ENCODE data around the gene IGF2.

The IGF2 gene

DNA sequence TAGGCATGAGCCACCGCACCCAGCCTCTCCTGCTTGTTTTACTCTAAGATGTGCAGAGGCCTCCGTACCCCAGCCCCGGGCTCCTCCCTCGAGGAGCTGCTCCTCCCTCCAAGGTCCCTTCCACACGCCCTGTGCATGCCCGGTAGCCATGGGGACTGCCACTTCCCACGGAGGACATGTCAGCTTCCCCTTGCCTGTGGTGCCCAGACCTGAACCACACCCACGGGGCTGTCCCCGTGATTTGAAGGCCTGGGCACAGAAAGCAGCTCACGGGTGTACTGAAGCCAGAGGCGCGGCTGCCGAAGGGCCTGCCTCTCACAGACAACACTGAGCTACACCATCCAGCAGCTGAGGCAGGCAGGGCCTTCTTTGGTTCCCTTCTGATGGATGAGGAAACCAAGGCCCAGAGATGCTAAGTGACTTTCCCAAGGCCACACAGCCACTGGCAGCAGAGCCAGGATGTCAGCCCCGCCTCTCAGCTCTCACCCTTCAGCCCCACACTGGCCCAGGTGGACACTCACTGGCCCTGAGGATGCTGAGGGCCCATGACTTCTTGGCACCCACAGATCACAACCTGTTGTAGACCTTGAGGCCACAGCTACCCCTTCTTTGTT lies 14.5 kb upstream of the IGF2 start:
- DNase-seq, result no peak

DNA sequence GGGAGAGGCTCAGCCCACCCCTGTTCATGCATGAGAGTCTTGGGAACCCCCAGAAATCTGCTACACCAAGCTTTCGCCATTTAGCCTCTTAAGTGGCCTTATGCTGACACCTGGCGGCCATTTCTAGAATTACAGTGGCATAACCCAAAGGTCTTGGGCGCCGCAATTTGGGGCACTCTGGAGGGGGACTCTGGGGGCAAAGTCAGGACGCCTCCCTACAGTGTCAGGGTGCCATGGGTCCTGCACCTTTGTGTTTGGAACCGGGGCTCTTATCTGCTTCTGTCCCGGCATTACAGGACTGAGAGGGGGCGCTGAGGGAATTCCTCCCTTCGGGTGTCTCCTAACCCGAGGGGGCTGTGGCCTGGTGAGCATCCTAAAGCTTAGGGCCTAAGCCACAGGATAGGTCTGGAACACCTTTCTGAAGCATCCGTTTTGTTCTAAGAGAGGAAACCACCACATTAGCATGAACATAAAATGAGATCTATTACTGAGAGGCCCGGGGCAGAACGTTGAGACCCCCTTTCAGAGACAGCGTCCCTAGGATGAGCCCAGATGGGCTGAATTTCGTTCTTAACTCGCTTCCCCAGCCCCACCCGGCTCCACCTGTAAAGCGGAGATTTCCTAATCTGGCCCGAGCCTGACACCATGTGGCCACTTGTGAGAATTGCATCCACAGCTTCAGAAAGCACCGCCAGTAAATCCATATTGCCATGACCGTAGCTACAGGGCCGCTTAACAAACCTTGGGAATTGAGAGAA lies 12.5 kb upstream of the IGF2 start:
- DNase-seq, result peak; percentile 83

DNA sequence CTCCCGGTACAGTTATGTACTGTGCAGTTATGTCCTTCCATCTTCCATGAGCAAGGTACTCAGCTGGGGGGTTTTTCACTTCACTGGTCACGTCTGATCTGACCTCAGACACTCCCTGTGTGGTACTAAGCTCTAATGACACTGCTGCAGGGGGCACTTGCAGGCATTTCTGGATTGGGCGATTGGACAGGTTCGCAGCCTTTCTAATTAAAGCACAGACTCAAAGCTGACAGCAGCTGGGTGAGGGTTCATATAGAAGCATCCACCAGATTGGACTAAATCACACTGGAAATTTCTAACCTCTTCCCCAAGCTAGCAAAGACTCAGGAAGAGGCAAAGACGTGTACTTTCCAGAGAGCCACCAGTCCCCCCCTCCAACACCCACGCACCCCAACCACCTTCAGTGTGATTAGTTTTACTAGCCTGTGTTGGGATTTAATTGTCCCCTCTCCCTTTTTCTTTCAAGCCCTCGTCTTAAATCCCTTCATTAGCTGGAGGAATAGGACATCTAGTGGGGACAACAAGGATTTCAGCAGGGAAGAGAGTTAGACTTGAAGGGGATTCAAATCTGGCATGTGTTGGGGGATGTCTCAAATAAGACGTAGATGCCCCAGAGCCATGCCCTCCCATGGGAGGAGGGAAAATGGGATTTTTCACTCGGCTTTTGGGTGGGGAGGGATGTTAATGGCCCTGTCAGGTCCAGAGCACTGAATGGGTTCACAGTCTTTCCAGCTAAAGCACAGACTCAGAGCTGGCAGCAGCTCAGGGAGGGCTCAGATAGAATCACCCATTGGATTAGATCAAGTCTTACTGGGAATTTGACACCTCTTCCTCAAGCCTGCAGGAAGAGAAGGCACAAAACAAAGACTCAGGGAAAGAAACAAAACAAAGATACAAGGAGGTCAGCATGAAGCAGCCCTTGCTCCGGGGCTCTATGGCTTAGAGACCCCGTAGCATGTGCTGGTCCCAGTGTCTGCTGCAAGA lies 11.0 kb upstream of the IGF2 start:
- DNase-seq, result no peak

DNA sequence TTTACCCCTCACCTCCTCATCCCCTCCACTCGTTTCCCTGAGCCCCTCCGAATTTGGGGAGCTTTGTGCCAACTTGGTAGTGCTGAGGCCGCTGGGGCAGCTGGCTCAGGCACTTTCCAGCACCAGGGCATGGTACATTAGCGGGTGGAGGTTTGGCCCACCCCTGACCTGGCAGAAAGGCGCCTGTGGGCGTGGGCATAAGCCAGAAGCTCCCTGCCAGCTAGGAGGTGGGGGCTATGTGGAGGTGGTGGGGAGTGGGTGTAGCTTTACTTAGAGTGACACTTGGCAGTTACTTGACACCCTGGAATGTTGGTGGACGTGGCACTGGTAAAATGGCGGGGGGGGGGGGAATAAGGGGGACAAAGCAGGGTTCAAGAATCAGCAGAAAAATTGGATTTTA lies 10.3 kb upstream of the IGF2 start:
- DNase-seq, result no peak

DNA sequence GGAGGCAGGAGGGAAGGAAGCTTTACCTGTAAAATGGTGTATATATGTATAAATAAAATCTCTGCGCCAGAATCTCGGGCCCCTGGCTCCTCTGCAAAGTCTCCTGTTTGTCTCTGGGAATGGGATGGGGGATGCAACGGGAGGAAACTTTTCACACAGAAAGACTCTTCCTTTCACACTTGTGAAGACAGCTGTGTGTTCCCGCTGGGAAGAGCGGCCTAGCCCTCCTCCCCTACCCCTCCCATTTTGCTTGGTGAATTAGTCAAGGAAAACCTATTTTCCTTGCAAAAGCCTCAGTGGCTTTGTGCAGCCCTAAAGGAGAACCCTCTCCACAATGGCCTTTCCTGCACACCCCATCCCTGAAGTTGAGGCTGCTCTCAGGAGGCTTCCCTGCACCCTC lies 9.4 kb upstream of the IGF2 start:
- DNase-seq, result no peak

DNA sequence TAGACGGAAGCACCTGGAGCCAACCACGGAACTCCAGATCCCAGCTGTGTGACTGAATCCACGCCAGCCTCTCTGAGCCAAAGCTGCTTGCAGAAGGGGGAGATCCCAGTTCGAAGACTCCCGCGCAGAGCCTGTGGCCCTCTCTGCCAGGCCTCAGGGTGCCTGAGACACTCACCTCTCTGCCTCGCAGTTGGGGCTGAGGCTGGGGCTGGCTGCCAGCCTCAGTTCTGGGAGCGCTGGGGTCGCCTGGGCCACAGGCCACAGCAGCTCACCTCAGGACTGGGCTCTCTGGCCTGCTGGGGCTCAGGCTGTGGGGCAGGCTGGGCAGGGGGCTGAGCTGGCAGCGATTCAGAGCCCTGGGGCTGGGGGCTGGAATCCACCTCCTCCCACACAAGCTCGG lies 8.2 kb upstream of the IGF2 start:
- no peak for DNase-seq

DNA sequence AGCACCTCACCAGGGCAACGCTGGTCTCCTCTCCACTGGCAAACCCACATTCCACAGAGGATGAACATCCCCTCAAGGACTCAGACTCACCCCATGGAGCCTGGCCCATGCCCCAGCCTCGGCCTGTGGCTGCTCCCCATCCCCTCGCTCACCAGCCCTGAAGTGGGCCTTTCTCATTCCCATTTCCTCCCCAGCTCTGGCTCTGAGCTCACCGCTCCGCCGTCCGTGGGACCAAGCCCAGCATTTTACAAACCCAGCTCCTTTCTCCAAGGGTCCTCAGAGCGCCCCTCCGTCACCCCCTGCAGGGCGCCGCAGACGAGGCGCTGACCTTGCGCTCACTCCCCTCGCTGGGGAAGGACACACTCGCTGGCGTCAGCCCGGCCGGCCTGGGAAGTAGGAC lies 6.9 kb upstream of the IGF2 start:
- DNase-seq, result no peak

DNA sequence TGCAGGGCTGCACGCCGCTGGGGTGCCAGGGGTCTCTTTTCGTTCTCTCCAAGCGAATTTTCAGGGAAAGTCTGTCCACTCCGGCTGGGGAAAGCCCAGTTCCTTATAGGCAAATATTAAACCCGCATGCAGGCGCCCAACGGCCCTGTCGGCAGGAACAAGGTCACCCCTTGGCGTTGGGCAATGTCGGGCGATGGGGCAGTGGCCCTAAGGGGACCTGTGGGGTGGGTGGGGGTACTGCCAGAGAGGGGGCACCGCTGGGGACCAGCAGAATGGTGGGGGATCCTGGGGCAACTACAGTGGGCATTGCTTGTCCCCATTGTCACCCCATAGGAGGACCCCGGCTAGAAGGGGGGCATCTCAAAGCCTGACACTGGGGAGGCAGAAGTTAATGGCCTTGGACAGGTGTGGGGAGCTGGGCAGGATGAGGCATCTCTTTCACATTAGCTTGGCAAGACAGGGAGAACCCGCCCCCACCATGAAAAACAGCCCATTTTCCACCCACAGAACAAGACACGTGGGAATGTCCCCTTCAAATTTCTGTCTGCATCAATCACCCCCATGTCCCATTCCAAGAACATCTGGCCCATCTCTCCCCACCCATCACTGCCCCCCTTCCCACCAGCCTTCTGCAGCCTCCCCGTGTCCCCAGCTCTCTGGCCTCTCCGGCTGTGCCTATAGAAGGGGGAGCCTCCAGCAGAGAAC lies 5.5 kb upstream of the IGF2 start:
- DNase-seq, result no peak

DNA sequence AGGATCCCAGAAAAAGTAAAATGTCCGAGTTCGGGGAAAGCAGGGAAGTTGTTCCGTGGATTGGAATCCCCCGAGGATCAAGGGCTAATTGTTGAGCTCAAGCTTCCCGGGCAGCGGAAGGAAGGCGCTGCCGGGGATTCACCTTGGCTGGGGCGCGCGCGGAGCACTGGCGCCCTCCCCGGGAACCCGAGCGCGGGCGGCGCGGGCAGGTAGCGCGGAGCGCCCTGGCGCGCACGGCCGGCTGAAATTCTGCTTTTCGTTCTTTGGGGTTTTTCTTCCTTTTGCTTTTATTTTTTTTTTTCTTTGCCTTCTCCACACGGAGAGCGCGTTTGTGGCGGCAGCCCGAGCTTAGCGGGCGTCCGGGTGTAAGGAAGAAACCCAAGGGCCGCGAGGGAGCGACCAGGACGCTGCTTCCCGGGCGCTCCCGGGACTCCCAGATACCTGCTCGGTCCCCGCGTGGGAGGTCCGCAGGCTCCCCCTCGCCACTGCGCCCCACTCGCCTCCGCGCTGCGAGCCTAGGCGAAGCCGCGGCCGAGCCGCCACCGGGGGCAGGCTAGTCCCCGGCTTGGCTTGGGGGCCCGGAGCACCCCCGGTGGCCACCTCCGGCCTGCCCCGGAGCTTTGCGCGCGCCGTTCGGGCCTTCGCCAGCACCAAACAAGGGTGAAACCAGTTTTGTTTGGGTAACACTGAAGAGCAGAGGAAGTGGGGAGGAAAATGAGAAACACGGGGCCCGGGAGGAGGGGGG lies 4.8 kb upstream of the IGF2 start:
- DNase-seq, result no peak

DNA sequence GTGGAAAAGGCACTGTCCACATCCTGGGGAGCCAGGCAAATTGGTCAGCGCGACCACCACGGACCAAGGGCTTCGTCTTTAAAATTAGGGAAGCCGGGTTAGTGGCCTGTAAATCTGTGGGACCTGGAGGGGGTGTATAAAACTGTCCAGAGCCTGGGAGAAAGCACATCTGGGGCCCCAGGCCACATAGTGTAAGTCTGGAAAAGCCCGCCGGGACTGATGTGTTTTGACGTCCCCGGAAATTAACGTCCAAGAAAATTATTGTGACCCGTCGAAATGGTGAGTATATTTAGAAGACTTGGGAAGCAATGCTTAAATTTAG lies 4.2 kb upstream of the IGF2 start:
- no peak for DNase-seq

DNA sequence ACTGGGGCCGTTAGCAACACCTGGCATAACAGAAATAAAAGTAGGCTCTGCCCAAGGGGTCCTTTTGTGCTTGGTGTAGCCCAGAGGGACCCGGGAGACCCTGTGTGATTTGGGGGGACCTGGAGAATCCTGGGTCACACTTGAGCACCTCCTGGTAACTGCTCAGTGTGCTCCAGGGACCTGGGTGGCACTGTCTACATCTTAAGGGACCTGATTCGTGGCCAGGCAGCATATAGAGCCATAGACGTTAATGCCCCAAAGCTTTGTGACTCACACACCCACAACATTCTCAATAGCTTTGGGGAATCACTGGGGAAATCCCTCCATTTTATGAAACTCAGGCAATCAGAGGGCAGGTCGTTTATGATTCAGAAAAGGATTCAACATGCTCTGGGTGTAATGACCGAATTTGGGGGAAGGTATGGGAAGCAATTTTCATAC lies 3.6 kb upstream of the IGF2 start:
- DNase-seq, result no peak

DNA sequence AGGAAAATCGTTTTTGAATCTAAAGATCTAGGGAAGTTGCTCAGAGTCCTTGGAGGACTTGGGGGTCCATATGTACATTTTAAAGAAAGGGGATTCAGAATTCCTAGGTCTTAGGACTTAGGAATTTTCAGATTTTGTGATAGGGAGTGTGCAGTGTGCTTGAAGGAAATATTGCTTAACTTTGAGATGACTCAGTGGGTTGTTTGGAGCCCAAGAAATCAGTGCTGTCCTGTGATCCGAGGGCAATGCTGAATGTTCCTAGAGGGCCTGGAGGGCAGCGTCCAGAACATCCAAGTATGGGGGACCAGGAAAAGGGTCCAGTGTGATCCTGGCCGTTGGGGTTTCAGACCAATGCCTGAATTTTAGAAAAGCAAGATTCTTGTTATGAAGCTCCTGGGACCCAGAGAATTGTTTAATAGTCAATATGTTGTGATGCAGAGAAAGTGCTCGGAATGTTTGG lies 3.1 kb upstream of the IGF2 start:
- no peak for DNase-seq

DNA sequence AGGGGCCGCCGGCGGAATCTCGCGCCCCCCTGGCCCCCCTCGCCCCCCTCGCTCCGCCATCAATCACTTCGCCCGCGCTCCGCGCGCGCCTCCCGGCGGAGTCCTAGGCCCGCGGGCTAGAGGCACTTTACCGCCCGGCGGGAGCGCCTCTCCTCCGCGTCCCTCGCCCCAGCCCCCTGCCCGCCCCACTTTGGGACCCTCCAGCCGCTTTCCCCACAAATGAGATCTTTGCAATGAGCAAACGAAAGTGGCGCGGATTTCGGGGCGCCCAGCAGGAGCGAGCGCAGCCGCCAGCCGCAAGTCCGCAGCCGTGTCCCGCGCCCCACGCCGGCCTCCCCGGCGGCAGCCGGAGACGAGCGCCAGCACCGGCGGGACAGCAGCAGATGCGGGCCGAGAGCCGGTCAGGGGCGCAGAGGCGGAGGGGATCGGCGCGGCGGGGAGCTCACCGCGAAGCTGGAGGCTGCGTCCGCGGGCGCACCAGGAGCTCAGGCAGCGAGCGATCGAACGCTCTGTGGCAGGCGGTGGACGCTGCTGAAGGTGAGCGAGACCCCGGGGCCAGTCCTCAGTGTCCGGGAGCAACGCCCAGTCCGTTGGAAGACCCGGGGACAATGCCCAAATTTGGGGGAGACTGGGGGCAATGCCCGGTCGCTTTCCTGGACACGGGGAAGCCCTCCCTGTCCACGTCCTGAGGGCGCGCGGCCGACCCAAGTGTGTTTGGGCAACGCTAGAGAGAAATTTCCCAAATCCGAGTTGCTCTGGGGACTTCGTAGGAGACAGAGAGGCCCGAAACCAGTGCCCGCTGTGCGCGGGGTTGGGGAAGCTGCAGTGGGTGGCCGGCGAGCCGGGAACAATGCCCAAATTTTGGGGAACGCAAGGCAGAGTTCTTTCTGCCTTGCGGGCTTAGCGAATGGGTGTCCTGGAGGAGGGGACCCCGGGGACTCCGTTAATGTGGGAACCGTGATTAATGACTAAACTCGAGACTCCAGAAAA lies 1.5 kb upstream of the IGF2 start:
- DNase-seq, result no peak

DNA sequence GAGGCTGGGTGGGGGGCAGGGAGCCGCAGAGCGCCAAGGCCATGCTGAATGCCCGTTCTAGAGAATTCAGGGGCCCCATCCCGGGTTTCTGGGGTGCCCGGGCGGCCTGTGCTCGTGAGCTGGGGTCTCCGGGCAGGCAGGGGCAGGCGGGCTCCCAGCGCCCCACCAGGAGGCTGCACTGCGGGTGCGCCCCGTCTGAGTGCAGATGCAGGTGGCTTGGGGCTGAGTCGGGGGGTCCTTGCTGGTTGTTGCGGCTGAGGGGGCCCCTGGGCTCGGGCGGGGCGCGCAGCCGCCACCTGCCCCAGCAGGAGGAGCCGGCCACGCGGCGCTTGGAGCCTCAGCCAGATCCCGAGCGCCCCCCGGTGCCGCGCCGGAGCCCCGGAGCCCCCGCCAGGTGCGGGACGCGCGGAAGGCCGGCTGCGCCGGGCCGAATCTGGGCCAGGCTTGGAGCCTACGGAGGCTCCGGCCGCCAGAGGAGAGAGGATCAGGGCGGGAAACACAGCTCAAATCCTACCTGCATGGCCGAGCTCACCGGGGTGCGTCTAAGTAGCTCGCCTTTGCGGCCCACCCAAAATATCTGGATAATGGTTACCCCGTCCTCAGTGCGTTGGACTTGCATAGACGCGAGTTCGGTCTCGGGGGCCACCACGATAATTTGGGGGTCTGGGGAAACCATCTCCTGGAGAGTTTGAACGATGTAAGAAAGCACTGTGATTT lies 590 bp upstream of the IGF2 start:
- no peak for DNase-seq

DNA sequence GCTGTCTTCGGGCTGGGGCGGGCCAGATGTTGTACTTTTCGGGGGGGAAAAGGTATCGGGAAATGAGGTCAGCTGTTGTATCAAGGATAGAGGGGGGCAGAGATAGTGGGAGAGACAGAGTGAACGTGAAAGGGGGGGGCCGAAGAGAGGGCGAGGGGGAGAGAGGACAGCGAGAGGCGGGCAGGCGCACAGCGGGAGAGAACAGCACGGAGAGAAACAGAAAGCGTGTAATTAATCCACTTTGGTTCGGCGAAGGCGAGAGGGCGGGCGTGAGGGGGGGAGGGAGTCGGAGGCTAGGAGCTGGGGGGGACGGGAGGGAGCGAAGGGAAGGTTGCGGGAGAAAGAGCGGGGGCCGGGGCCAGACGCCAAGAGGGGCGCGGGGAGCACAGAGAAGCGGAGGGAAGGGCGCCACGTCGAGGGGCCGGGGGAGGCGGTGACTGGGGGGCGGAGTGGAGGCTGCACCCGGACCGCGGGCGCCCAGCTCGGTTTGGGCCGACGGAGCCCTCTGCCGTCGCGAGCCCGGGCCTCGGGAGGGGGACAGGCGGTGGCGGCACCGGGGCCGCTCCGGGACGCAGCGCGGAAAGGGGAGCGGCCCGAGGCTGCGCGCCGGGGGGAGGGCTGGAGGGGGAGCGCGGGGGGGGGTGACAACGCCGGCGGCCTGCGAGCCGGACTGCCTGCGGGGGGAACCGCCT lies 612 bp downstream of the IGF2 start:
- DNase-seq, result peak; percentile 13

DNA sequence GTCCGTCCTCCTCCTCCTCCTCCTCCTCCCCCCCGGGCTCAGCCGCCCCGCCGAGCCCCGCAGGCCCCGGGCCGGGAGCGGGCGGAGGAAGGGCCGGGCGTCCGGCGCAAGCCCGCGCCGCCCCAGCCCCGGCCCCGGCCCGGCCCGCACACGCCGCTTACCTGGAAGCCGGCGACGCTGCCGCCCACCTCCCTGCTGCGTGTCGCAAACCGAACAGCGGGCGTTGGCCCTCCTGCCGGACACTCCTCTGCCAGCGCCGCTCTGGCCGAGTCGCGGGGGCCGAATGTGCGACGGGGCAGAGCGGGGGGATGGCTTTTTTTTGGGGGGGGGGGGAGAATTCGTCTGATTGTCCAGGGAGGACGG lies 1.1 kb downstream of the IGF2 start:
- no peak for DNase-seq

DNA sequence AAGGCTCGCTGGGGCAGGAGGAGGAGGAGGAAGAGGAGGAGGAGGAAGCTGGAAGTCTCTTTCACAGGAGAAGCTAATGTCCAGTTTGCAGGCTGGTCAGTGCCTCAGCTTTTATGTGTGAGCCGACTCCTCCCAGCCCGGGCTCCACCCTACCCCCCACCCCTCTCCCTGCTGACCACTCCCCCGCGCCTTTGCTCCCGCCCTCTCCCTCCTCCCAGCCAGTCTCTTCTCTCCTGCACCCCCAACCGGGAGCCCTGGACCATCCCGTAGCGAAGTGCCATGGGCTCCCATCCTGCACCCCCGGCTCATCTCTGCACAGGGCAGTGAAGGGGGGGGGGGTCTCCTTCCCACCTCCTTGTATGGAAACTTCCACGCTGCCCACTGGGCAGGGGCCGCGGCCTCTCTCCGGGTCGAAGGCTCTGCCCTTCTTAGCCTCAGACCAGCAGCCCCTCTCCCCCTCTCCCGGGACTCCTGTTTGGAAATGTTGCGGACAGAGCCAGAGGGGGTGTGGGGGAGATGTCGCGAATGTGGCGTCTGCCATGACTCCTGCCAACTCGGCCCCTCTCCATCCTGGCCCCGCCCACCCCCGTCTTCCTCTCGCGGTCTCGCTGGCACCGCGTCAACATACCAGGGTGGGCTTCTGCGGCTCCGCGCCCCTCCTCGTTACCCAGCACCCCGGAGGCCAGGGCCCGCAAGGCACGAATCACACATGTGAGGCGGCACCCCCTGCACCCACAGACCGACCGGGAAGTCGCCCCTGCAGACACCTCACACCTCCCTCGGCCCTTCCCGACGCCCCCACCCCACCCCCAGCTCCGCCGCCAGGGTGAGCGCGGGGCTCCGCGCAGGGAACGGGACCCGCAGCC lies 1.8 kb downstream of the IGF2 start:
- DNase-seq, result peak; percentile 10

DNA sequence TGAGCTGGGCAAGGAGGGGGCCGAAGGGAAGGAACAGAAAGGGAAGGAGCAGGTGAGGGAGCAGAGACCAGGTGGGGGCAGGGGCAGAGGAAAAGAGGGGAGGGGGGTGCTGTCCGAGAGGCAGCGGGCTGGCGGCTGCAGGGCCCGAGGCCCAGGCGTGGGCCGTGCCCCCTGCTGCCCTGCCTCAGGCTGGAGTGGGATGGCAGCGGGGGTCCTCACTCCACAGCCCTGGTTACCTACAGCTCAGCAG lies 2.3 kb downstream of the IGF2 start:
- no peak for DNase-seq
